ENCODE data around the gene KLHDC1.
A peak's percentile ranks its signal among the peaks of the same experiment; 100 is the strongest.
"Not testable (repeated sequence)": the region's sequence is repeated elsewhere in the genome, so short reads cannot be mapped to it uniquely, and the experiment has no call there.

The KLHDC1 gene

GRCh38 chr14:49692811-49693734 lies at the start of gene KLHDC1:
Gene KLHDC1, plus strand, starts transcription at chr14:49693120. Its CDS starts 75 bp downstream, at chr14:49693195.
- ATAC-seq, result peak; percentile 74 to 76

- ATAC-seq, result no peak
Observed at GRCh38 chr14:49653508-49653907, 39.4 kb upstream of the KLHDC1 start.

- no peak for ATAC-seq
Observed at GRCh38 chr14:49654511-49654910, 38.4 kb upstream of the KLHDC1 start.

GRCh38 chr14:49657500-49657899 lies 35.4 kb upstream of the KLHDC1 start:
- ATAC-seq, result not testable (repeated sequence)

GRCh38 chr14:49659526-49660455 lies 33.1 kb upstream of the KLHDC1 start:
- ATAC-seq, result no peak

- ATAC-seq, result no peak
Observed at GRCh38 chr14:49670475-49670874, 22.4 kb upstream of the KLHDC1 start.

- ATAC-seq, result no peak
Observed at GRCh38 chr14:49673586-49673985, 19.3 kb upstream of the KLHDC1 start.

- ATAC-seq, result peak in 1 of 2 donors; percentile 43
Observed at GRCh38 chr14:49677643-49678042, 15.3 kb upstream of the KLHDC1 start.

GRCh38 chr14:49679271-49679670 lies 13.6 kb upstream of the KLHDC1 start:
- ATAC-seq, result peak in 1 of 2 donors; percentile 56

- no peak for ATAC-seq
Observed at GRCh38 chr14:49686425-49686824, 6.5 kb upstream of the KLHDC1 start.

GRCh38 chr14:49687942-49688700 lies 4.8 kb upstream of the KLHDC1 start, which contains the start of gene POLE2:
Gene POLE2, minus strand, starts transcription at chr14:49688214. Its CDS starts 11 bp downstream, at chr14:49688203.
- ATAC-seq, result peak; percentile 87

GRCh38 chr14:49688701-49689030 lies 4.3 kb upstream of the KLHDC1 start:
- ATAC-seq, result no peak

GRCh38 chr14:49691031-49691430 lies 1.9 kb upstream of the KLHDC1 start:
- no peak for ATAC-seq

- no peak for ATAC-seq
Observed at GRCh38 chr14:49692193-49692757, 645 bp upstream of the KLHDC1 start.

GRCh38 chr14:49693735-49694124 lies 810 bp downstream of the KLHDC1 start:
- ATAC-seq, result not testable (repeated sequence)

- no peak for ATAC-seq
Observed at GRCh38 chr14:49702725-49703124, 9.8 kb downstream of the KLHDC1 start.

- ATAC-seq, result no peak
Observed at GRCh38 chr14:49703965-49704364, 11.0 kb downstream of the KLHDC1 start.

- ATAC-seq, result not testable (repeated sequence)
Observed at GRCh38 chr14:49704471-49704870, 11.6 kb downstream of the KLHDC1 start.

- not testable (repeated sequence) for ATAC-seq
Observed at GRCh38 chr14:49710993-49711392, 18.1 kb downstream of the KLHDC1 start.

GRCh38 chr14:49720744-49721143 lies 27.8 kb downstream of the KLHDC1 start:
- ATAC-seq, result no peak

GRCh38 chr14:49721733-49722435 lies 29.0 kb downstream of the KLHDC1 start:
- not testable (repeated sequence) for ATAC-seq

All from activated CD4-positive, CD25-positive, alpha-beta regulatory T cell treated with anti-CD3 and anti-CD28 coated beads, Interleukin-2, amount 50 U/mL, for 24 hours (primary cell).